ENCODE results near the gene SLC17A4. TPM values are rescaled to one million over a fixed set of nuclear protein-coding genes. Genes with fewer than 3 reads are reported as not detected.

Gene SLC17A4
- total and polyA plus RNA-seq, 2 of the 13 experiments (the other 11 are each of a cell fraction or from before 2014, with no cell fraction given) = 0.07 TPM; not detected in 1

DNA sequence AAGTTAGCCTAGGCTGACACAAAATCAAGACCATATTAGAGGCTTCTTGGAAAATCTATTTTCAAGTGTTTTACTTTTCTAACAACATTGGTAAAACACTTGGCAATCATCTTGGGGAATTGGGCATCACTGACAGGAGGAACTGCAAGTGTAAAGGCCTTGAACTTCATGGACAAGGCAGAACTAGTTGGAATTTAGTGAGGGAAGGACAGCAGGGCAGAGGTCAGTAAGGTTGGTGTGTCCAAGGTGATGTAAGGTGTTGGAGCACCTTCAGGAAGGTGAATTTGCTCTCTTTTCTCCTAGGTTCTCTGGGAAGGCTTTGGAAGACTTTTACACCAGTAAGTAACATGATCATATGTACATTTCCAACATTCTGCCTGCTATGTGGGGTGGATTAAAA is 1.5 kb upstream of the SLC17A4 start:
- Histone ChIP-seq H3K4me3 (replicated peaks in 1 of 3; ENCODE audit: insufficient read depth in 1 of 3, low read depth in 2 of 3, low read length in 3 of 3) (no peak overlapping the region), H3K79me2 (ENCODE audit: insufficient read depth, low read length) (no peaks in the 10 kb centered on the region), H3K4me1 (ENCODE audit: insufficient read depth, low read length) (peaks cover 80% of the 10 kb centered on the region), H3K27ac (ENCODE audit: extremely low read length, insufficient read depth, low read length) (no peak overlapping the region), H2AFZ (ENCODE audit: low read length) (no peak overlapping the region), H3K4me2 (ENCODE audit: low read depth, low read length) (no peak overlapping the region), H3K9ac (ENCODE audit: insufficient read depth, low read depth, low read length) (no peak overlapping the region), H4K20me1 (ENCODE audit: insufficient read depth, low read length) (no peaks in the 10 kb centered on the region), H3K27me3 (ENCODE audit: control insufficient read depth in 1 of 2, insufficient read depth in 2 of 2, low read length in 2 of 2) (peaks cover 0 to 7% of the 10 kb centered on the region in 2 experiments; a peak in 1 of 5 replicates), H3K36me3 (replicated peaks in 1 of 2; ENCODE audit: control insufficient read depth in 1 of 2, insufficient read depth in 2 of 2, low read length in 2 of 2) (no peaks in the 10 kb centered on the region), H3K9me3 (ENCODE audit: low read length) (no peaks in the 10 kb centered on the region)
- CTCF ChIA-PET (ENCODE audit: low intra/inter-chr PET ratio, low total read pairs) = no interaction called here
- in situ Hi-C loops (cut with HindIII; ENCODE audit: extremely low pct_ligation_motif_present, low pct_unique_long_range_greater_than_20kb) (no loop called here), intact Hi-C loops (cut with micrococcal nuclease; ENCODE audit: unreplicated experiment) (no loop called here)
- POLR2A ChIA-PET = no interaction called here
- no peak for ATAC-seq
- no TSS peak for BruUV-seq (replicated peaks)
- no peak for DNase-seq (ENCODE audit: low spot score)
- TF ChIP-seq SATB2 (CRISPR knock-in tag; IDR thresholded peaks at IDR 0.05) (no peak), NR2F1 (CRISPR knock-in tag; IDR thresholded peaks at IDR 0.05) (peak in 1 of 2 experiments; percentile 40; a peak in 1 of 4 replicates), ZNF674 (CRISPR knock-in tag; IDR thresholded peaks at IDR 0.05; ENCODE audit: low read depth) (no peak), RARA (CRISPR knock-in tag; IDR thresholded peaks at IDR 0.05) (peak; percentile 59), RXRB (CRISPR knock-in tag; IDR thresholded peaks at IDR 0.05; ENCODE audit: borderline replicate concordance) (peak; percentile 30; the same call in 1 of the 2 replicates), NR2F6 (IDR thresholded peaks at IDR 0.05) (no peak), NR2F6 (CRISPR knock-in tag; IDR thresholded peaks at IDR 0.05) (peak; percentile 28; the same call in 1 of the 2 replicates), ZNF333 (CRISPR knock-in tag; IDR thresholded peaks at IDR 0.05; ENCODE audit: borderline replicate concordance) (no peak)
- TF ChIP-seq, protein P1, sequence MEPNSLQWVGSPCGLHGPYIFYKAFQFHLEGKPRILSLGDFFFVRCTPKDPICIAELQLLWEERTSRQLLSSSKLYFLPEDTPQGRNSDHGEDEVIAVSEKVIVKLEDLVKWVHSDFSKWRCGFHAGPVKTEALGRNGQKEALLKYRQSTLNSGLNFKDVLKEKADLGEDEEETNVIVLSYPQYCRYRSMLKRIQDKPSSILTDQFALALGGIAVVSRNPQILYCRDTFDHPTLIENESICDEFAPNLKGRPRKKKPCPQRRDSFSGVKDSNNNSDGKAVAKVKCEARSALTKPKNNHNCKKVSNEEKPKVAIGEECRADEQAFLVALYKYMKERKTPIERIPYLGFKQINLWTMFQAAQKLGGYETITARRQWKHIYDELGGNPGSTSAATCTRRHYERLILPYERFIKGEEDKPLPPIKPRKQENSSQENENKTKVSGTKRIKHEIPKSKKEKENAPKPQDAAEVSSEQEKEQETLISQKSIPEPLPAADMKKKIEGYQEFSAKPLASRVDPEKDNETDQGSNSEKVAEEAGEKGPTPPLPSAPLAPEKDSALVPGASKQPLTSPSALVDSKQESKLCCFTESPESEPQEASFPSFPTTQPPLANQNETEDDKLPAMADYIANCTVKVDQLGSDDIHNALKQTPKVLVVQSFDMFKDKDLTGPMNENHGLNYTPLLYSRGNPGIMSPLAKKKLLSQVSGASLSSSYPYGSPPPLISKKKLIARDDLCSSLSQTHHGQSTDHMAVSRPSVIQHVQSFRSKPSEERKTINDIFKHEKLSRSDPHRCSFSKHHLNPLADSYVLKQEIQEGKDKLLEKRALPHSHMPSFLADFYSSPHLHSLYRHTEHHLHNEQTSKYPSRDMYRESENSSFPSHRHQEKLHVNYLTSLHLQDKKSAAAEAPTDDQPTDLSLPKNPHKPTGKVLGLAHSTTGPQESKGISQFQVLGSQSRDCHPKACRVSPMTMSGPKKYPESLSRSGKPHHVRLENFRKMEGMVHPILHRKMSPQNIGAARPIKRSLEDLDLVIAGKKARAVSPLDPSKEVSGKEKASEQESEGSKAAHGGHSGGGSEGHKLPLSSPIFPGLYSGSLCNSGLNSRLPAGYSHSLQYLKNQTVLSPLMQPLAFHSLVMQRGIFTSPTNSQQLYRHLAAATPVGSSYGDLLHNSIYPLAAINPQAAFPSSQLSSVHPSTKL (CRISPR knock-in tag; IDR thresholded peaks at IDR 0.05) = 0 out of 2 replicates have a peak, but pooled peaks have one; percentile 19
- FAIRE-seq = no peak

Data from HepG2 (cell line).